Astrocyte (in vitro differentiated cells and primary cell): Measurements from ENCODE around the gene ACOT13. TPM values are rescaled to one million over a fixed set of nuclear protein-coding genes. Genes with fewer than 3 reads are reported as not detected.
A peak's percentile ranks its signal among the peaks of the same experiment; 100 is the strongest.

ENCODE experiments used
- DNase-seq: peaks from one replicate; pipeline ENCODE4 v3.0.0-alpha.2; 2010; ENCODE audit warnings: low read depth
- FAIRE-seq: peaks from 2 replicates; lab custom pipeline; 2011; peaks lifted over from hg19 to GRCh38; lab: Jason Lieb, UNC
- H2AFZ ChIP-seq: 2 replicates; pipeline ENCODE4 v1.6.0; 2012; ENCODE audit warnings: low read depth, low read length, inconsistent platforms
- H3K27ac ChIP-seq: 2 replicates; pipeline ENCODE4 v1.5.1; 2011; ENCODE audit warnings: low read depth, low read length, inconsistent platforms
- H3K27me3 ChIP-seq: 2 replicates; pipeline ENCODE4 v1.6.0; 2011; ENCODE audit warnings: low read length, inconsistent platforms; ENCODE audit not compliant: insufficient read depth
- H3K36me3 ChIP-seq: 2 replicates; pipeline ENCODE4 v1.5.1; 2011; ENCODE audit warnings: low read length, inconsistent platforms; ENCODE audit not compliant: insufficient read depth
- H3K4me1 ChIP-seq: 2 replicates; pipeline ENCODE4 v1.5.1; 2011; ENCODE audit warnings: low read length, inconsistent platforms; ENCODE audit not compliant: insufficient read depth
- H3K4me2 ChIP-seq: 2 replicates; pipeline ENCODE4 v1.6.0; 2012; ENCODE audit warnings: low read length, inconsistent platforms
- H3K4me3 ChIP-seq: 2 replicates; pipeline ENCODE4 v1.5.1; 2011; ENCODE audit warnings: low read depth, mild to moderate bottlenecking, low read length, inconsistent platforms; ENCODE audit not compliant: insufficient read depth
- H3K79me2 ChIP-seq: 2 replicates; pipeline ENCODE4 v1.6.0; 2012; ENCODE audit warnings: mild to moderate bottlenecking, low read length, inconsistent platforms; ENCODE audit not compliant: insufficient read depth
- H3K9ac ChIP-seq: 2 replicates; pipeline ENCODE4 v1.6.0; 2012; ENCODE audit warnings: mild to moderate bottlenecking, low read length, inconsistent platforms
- H3K9me3 ChIP-seq: 2 replicates; pipeline ENCODE4 v1.5.1; 2012; ENCODE audit warnings: low read depth, mild to moderate bottlenecking, low read length, inconsistent platforms; ENCODE audit not compliant: insufficient read depth
- H4K20me1 ChIP-seq: 2 replicates; pipeline ENCODE4 v1.6.0; 2012; ENCODE audit warnings: low read length, inconsistent platforms; ENCODE audit not compliant: insufficient read depth
- H3K27ac Mint-ChIP-seq: one replicate; pipeline ENCODE4 v1.8.0; 2021; ENCODE audit warnings: mild to moderate bottlenecking, mixed read lengths; ENCODE audit not compliant: unreplicated experiment
- H3K27me3 Mint-ChIP-seq: one replicate; pipeline ENCODE4 v1.8.0; 2021; ENCODE audit warnings: low read depth, mixed read lengths; ENCODE audit not compliant: unreplicated experiment
- H3K36me3 Mint-ChIP-seq: one replicate; pipeline ENCODE4 v1.8.0; 2021; ENCODE audit warnings: low read depth, mixed read lengths; ENCODE audit not compliant: unreplicated experiment
- H3K4me1 Mint-ChIP-seq: one replicate; pipeline ENCODE4 v1.8.0; 2021; ENCODE audit warnings: low read depth, mixed read lengths; ENCODE audit not compliant: unreplicated experiment
- H3K4me3 Mint-ChIP-seq: one replicate; pipeline ENCODE4 v1.8.0; 2021; ENCODE audit warnings: mild to moderate bottlenecking, moderate library complexity, mixed read lengths; ENCODE audit not compliant: unreplicated experiment
- H3K9me3 Mint-ChIP-seq: one replicate; pipeline ENCODE4 v1.8.0; 2021; ENCODE audit warnings: mild to moderate bottlenecking, mixed read lengths; ENCODE audit not compliant: unreplicated experiment
- CTCF ChIP-seq: IDR thresholded peaks from 2 replicates; pipeline ENCODE4 v1.5.1; 2011; ENCODE audit warnings: low read depth, mild to moderate bottlenecking, inconsistent platforms, low read length, moderate library complexity; ENCODE audit not compliant: insufficient read depth
- EZH2 ChIP-seq: IDR thresholded peaks from 2 replicates; pipeline ENCODE4 v1.6.1; 2012; ENCODE audit warnings: mild to moderate bottlenecking, low read length, inconsistent platforms; ENCODE audit not compliant: insufficient read depth
- total RNA-seq: library from RNA; stranded (reverse); gene quantifications from 2 replicates; pipeline ENCODE4 v1.2.1, GENCODE V29; 2021

The ACOT13 gene
- total RNA-seq, 1 donor from 2014 or later = 35.9 TPM

GRCh38 chr6:24663189-24663588 lies 3.7 kb upstream of the ACOT13 start:
- H3K9ac ChIP-seq = no peak overlapping the region
- DNase-seq = no peak
- Mint-ChIP-seq H3K9me3 (peaks cover 2% of the 10 kb centered on the region), H3K36me3 (peaks cover 19% of the 10 kb centered on the region), H3K27me3 (no peaks in the 10 kb centered on the region), H3K4me3 (no peak overlapping the region), H3K27ac (no peak overlapping the region), H3K4me1 (peaks cover 3% of the 10 kb centered on the region)
- H3K4me3 ChIP-seq = no peak overlapping the region
- H3K79me2 ChIP-seq = peaks cover 39% of the 10 kb centered on the region
- peaks cover 16% of the 10 kb centered on the region for H3K36me3 ChIP-seq
- H3K27me3 ChIP-seq = no peaks in the 10 kb centered on the region
- H3K27ac ChIP-seq = no peak overlapping the region
- H4K20me1 ChIP-seq = peaks cover 7% of the 10 kb centered on the region
- H2AFZ ChIP-seq = no peak overlapping the region
- TF ChIP-seq CTCF (no peak), EZH2 (no peak)
- peaks cover 9% of the 10 kb centered on the region for H3K4me1 ChIP-seq
- no peaks in the 10 kb centered on the region for H3K9me3 ChIP-seq
- no peak for FAIRE-seq
- H3K4me2 ChIP-seq = no peak overlapping the region

GRCh38 chr6:24664046-24664987 lies 2.6 kb upstream of the ACOT13 start:
- peaks cover 9% of the 10 kb centered on the region for H3K4me1 ChIP-seq
- H3K4me2 ChIP-seq = no peak overlapping the region
- H3K36me3 Mint-ChIP-seq = peaks cover 18% of the 10 kb centered on the region
- peak overlapping the region; percentile 56 for H3K4me3 Mint-ChIP-seq
- no peak overlapping the region for H3K9ac ChIP-seq
- H3K4me1 Mint-ChIP-seq = peaks cover 3% of the 10 kb centered on the region
- H3K9me3 ChIP-seq = no peaks in the 10 kb centered on the region
- no peaks in the 10 kb centered on the region for H3K27me3 Mint-ChIP-seq
- peaks cover 6% of the 10 kb centered on the region for H3K9me3 Mint-ChIP-seq
- no peak for TF ChIP-seq EZH2
- TF ChIP-seq CTCF = no peak
- no peak overlapping the region for H3K4me3 ChIP-seq
- no peak overlapping the region for H3K27ac ChIP-seq
- no peak for DNase-seq
- H3K36me3 ChIP-seq = peaks cover 13% of the 10 kb centered on the region
- H4K20me1 ChIP-seq = peaks cover 7% of the 10 kb centered on the region
- H3K27ac Mint-ChIP-seq = no peak overlapping the region
- no peak for FAIRE-seq
- no peak overlapping the region for H2AFZ ChIP-seq
- H3K27me3 ChIP-seq = no peaks in the 10 kb centered on the region
- H3K79me2 ChIP-seq = peaks cover 39% of the 10 kb centered on the region
